ENCODE data around the gene CPXM1.

DNA sequence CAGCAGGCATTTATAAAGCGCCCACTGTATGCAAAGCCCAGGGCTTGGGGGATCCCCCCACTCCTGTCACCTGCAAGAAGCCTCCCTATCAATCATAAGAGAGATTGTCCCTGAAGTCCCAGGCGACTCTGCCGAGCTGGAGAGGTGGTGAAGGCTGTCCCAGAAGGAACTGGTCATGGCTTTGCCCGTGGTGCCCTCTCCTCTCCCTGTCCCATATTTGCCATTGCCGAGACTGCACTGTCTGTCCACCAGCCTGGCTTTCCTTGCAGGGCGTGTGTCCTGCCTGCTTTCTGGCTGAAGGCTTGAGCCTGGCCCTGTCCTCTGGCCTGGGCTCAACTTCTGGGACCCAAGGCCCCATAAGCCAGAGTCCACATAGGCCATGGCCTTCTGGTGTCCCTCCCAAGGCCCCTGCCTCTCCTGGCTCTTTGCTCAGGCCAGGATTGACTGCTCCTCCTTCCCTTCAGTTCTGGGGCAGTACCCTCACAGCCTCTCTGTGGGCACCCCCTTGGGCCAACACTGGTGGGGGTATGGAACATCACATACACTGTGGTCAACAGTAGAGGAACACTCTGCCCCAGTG, 46.9 kb downstream of the CPXM1 start:
- no peak for TF ChIP-seq CTCF (IDR thresholded peaks at IDR 0.05)
- TF ChIP-seq POLR2AphosphoS5 (IDR thresholded peaks at IDR 0.05) = no peak
- no peak for TF ChIP-seq POLR2A (IDR thresholded peaks at IDR 0.05)

All from prostate gland (tissue), 2 donors.